Measurements from ENCODE around the gene SPTBN5.

The SPTBN5 gene

DNA sequence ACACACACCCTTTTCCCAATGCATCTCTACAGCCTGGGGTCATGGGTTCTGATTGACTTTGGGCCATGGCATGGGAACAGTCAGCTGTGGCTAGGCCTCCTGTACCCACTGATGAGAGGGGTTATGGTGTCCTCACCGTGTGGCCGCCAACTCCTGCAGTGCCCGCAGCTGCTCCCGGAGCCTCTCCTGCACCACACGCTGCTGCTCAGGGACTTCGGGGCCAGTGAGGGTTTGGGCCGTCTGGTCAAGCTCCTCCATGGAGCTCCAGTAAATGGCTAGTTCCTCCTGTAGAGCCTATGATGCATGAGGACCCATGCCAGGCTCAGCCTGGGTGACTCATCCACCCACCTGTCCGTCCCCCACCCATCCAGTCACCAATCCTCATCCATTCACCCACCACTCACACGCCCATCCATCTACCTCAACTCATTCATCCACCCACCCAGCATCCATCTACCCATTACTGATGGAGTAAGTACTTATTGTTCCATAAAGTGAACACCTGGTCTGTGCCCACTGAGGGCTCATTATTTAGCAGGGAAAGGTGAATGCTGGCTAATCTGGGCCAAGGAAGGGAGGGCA, 21.6 kb downstream of the SPTBN5 start:
- TF ChIP-seq SIN3A (IDR thresholded peaks at IDR 0.05; ENCODE audit: borderline replicate concordance, insufficient read depth, low read length) (no peak), POLR2AphosphoS5 (IDR thresholded peaks at IDR 0.05; ENCODE audit: low read depth, low read length) (no peak), FOXP2 (optimal IDR thresholded peaks at IDR 0.05; ENCODE audit: borderline replicate concordance, extremely low read depth, extremely low read length, insufficient read depth) (no peak), TAF1 (IDR thresholded peaks at IDR 0.05; ENCODE audit: borderline replicate concordance, insufficient read depth, low read length) (no peak)
- TF ChIP-seq, protein P1, sequence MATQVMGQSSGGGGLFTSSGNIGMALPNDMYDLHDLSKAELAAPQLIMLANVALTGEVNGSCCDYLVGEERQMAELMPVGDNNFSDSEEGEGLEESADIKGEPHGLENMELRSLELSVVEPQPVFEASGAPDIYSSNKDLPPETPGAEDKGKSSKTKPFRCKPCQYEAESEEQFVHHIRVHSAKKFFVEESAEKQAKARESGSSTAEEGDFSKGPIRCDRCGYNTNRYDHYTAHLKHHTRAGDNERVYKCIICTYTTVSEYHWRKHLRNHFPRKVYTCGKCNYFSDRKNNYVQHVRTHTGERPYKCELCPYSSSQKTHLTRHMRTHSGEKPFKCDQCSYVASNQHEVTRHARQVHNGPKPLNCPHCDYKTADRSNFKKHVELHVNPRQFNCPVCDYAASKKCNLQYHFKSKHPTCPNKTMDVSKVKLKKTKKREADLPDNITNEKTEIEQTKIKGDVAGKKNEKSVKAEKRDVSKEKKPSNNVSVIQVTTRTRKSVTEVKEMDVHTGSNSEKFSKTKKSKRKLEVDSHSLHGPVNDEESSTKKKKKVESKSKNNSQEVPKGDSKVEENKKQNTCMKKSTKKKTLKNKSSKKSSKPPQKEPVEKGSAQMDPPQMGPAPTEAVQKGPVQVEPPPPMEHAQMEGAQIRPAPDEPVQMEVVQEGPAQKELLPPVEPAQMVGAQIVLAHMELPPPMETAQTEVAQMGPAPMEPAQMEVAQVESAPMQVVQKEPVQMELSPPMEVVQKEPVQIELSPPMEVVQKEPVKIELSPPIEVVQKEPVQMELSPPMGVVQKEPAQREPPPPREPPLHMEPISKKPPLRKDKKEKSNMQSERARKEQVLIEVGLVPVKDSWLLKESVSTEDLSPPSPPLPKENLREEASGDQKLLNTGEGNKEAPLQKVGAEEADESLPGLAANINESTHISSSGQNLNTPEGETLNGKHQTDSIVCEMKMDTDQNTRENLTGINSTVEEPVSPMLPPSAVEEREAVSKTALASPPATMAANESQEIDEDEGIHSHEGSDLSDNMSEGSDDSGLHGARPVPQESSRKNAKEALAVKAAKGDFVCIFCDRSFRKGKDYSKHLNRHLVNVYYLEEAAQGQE (IDR thresholded peaks at IDR 0.05; ENCODE audit: insufficient read depth in 1 of 2, low read depth in 2 of 2, low read length in 2 of 2), result no peak

DNA sequence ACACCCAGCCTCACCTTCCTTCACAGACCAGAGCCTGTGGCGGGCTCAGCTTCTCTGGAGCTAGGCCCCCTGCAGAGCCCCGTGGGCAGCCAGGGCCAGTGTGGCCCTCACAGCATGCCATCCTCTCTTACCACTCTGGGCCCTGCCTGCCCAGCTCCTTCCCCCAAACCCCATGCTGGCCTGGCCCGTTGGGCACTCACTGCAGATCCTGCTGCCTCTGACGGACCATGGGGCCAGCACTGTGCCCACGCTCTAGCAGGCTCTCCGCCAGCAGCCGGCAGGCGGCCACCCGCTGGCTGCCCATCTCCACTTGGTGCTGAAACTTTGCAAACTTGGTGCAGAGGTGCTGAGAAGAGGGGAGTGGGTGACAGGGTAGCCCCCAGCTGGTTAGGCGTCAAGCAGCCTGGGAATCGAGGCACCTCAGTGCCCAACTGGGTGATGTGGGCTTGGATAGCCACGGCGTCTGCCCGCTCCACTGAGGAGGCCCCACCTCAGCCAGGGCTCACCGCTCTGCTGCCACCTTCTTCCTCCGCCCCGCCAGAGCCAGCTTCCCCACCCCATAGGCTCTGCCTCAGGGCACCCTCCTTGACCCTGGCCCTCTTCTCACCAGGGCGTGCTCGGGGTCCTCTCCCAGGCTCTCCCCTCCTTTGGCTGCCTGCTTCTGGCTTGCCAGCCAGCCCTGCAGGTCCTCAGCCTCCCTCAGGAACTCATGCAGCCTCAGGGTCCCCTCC, 22.5 kb downstream of the SPTBN5 start:
- TF ChIP-seq SIN3A (IDR thresholded peaks at IDR 0.05; ENCODE audit: borderline replicate concordance, insufficient read depth, low read length) (no peak), TAF1 (IDR thresholded peaks at IDR 0.05; ENCODE audit: borderline replicate concordance, insufficient read depth, low read length) (no peak), POLR2AphosphoS5 (IDR thresholded peaks at IDR 0.05; ENCODE audit: low read depth, low read length) (no peak), FOXP2 (optimal IDR thresholded peaks at IDR 0.05; ENCODE audit: borderline replicate concordance, extremely low read depth, extremely low read length, insufficient read depth) (no peak)
- TF ChIP-seq, protein P1 (IDR thresholded peaks at IDR 0.05; ENCODE audit: insufficient read depth in 1 of 2, low read depth in 2 of 2, low read length in 2 of 2), result no peak

DNA sequence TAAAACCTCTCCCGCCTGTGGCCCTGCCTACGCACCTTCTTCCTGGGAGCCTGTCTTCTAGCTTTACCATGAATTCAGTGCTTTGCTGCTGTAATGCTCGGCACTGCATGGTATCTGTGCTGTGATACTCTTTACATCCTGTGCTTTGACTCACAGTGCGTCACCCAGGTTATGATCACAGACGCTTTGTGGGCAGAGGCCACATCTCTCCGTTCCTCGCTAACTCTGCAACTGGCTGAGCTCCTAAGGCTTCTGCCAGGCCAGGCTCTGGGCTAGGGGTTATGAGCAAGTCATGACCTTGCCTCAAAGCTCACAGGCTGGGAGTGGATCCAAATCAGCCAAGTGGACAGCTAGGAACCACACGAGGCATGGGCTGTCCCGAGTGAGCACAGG, 23.2 kb downstream of the SPTBN5 start:
- TF ChIP-seq POLR2AphosphoS5 (IDR thresholded peaks at IDR 0.05; ENCODE audit: low read depth, low read length) (no peak), SIN3A (IDR thresholded peaks at IDR 0.05; ENCODE audit: borderline replicate concordance, insufficient read depth, low read length) (no peak), TAF1 (IDR thresholded peaks at IDR 0.05; ENCODE audit: borderline replicate concordance, insufficient read depth, low read length) (no peak), FOXP2 (optimal IDR thresholded peaks at IDR 0.05; ENCODE audit: borderline replicate concordance, extremely low read depth, extremely low read length, insufficient read depth) (no peak)
- TF ChIP-seq, protein P1 (IDR thresholded peaks at IDR 0.05; ENCODE audit: insufficient read depth in 1 of 2, low read depth in 2 of 2, low read length in 2 of 2), result no peak

DNA sequence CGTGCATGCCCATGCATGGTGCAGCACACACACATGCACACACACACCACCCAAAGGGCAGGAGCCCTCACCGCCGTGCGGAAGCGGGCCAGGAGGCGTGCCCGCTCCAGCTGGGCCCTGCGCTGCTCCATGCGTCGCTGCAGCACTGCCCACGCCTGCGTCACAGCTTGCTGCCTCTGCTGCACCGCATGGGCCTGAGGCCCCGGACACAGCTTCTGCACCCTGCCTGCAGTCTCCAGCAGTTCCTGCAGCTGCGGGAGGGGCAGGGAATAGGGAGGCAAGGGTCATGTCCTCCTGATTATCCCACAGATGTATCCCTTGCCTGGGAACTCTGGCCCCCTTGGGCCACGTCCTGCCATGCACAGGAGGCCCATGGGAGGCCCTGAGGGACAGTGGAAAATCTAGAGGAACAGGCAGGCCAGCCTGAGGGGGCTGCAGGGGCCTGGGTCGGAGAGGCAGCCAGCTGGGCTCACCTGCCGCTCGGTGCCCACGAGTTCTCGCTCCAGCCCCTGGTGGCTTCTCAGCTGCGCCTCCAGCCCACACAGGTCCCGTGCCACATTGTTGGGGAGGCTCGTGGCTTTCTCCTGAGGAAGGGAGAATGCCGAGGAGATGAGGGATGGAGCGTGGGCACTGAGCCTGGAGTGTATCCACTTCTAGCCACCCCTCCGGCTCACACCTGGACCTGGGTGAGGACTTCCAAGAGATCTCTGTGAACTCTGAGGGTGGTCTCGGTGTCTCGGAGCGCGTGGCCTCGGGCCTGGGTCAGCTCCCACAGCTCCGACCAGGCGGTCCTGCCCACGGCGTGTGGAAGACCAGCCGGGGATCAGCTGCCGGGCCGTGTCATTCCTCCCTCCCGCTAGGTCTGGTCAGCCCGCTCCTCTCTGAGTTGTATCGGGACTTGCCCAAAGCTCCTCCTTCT, 23.8 kb downstream of the SPTBN5 start:
- no peak for TF ChIP-seq TAF1 (IDR thresholded peaks at IDR 0.05; ENCODE audit: borderline replicate concordance, insufficient read depth, low read length)
- no peak for TF ChIP-seq POLR2AphosphoS5 (IDR thresholded peaks at IDR 0.05; ENCODE audit: low read depth, low read length)
- no peak for TF ChIP-seq SIN3A (IDR thresholded peaks at IDR 0.05; ENCODE audit: borderline replicate concordance, insufficient read depth, low read length)
- TF ChIP-seq, protein P1 (IDR thresholded peaks at IDR 0.05; ENCODE audit: insufficient read depth in 1 of 2, low read depth in 2 of 2, low read length in 2 of 2), result no peak
- TF ChIP-seq FOXP2 (optimal IDR thresholded peaks at IDR 0.05; ENCODE audit: borderline replicate concordance, extremely low read depth, extremely low read length, insufficient read depth), result no peak
